Psoas muscle (tissue), 8 donors: ENCODE data around the gene PKD2. TPM values are rescaled to one million over a fixed set of nuclear protein-coding genes. Genes with fewer than 3 reads are reported as not detected.
A peak's percentile ranks its signal among the peaks of the same experiment; 100 is the strongest.
"Not testable (repeated sequence)": the region's sequence is repeated elsewhere in the genome, so short reads cannot be mapped to it uniquely, and the experiment has no call there.

ENCODE experiments used
- ATAC-seq, 4 donors: fragments of 200-7000 bp; cut with Tn5 transposase; one replicate each; pipeline ENCODE4 v1.9.1; 2020; ENCODE audit warnings: moderate library complexity in 3 of 4, mild to moderate bottlenecking in 2 of 4
- DNase-seq, 2 donors: peaks; one replicate each; pipeline ENCODE4 v3.0.0-alpha.2; 2020
- H3K27ac ChIP-seq: fragments of 200-600 bp; one replicate; pipeline ENCODE4 v1.8.0; 2022
- H3K27me3 ChIP-seq, 3 donors: fragments of 200-600 bp in 1 of 3; one replicate each; pipeline versions ENCODE4 v1.6.1 to v1.8.0; 2013 to 2022; ENCODE audit warnings: low read length in 2 of 3, mild to moderate bottlenecking in 2 of 3, moderate library complexity in 1 of 3; ENCODE audit not compliant: insufficient read depth in 3 of 3
- H3K36me3 ChIP-seq, 2 donors: fragments of 200-600 bp in 1 of 2; one replicate each; pipeline versions ENCODE4 v1.6.1 to v1.8.0; 2013 to 2022; ENCODE audit warnings: low read depth in 1 of 2, mild to moderate bottlenecking in 1 of 2, moderate library complexity in 1 of 2; ENCODE audit not compliant: insufficient read depth in 1 of 2
- H3K4me1 ChIP-seq: fragments of 200-600 bp; one replicate; pipeline ENCODE4 v1.8.0; 2022
- H3K4me3 ChIP-seq: fragments of 200-600 bp; one replicate; pipeline ENCODE4 v1.8.0; 2022; ENCODE audit warnings: mild to moderate bottlenecking
- H3K9me3 ChIP-seq: fragments of 200-600 bp; one replicate; pipeline ENCODE4 v1.8.0; 2022
- WGBS, 3 donors: extraction: QIAGEN DNeasy Blood & Tissue Kit; methylation state at CpG; one replicate each; pipeline versions ENCODE4 v1.1.6 to v1.1.7; 2013; 5-methylcytosine and 5-hydroxymethylcytosine counted together
- intact Hi-C, 2 donors: fragments of 100-400 bp; cut with DNase I; formaldehyde crosslinking; loops; one replicate each; pipeline versions ENCODE4 v1.11.0 to v1.14.2; 2022
- polyA plus RNA-seq, 3 donors: library from polyadenylated mRNA; stranded (reverse); fragments of 200-250 nt; gene quantifications; one replicate each; pipeline ENCODE4 v1.2.3, GENCODE V29; 2013
- total RNA-seq, 4 donors: library from RNA; stranded (reverse); fragmentation: NEBNext Ultra II Directional in 2 of 4; extraction: Animal tissue kit (Norgen Biotek cat#: 25700) in 2 of 4; gene quantifications; one replicate each; pipeline versions ENCODE4 v1.2.1 to v1.2.4, GENCODE V29; 2021 to 2023
- TF ChIP-seq, protein P1 (sequence below): fragments of 200-600 bp; IDR thresholded peaks from one replicate; pipeline ENCODE4 v1.8.0; 2022; ENCODE audit warnings: antibody characterized with exemption
- donor health status: healthy with polysubstance abuse.
- donor health status: DM: no; HTN: no; CAD: no; lungs with moderate emphysema.
- donor health status: Bipolar disorder and iron deficiency.
- donor health status: healthy.
- donor health status: DM: yes; HTN: yes; CAD: no.
- donor health status: DM: no; HTN: no; CAD: no.
- donor health status: DM: no; HTN: no; CAD: no.
- donor health status: DM: yes; HTN: yes; CAD: no.

The PKD2 gene
- total and polyA plus RNA-seq, 7 donors = 2.1 to 8.3 (median 2.9) TPM

DNA sequence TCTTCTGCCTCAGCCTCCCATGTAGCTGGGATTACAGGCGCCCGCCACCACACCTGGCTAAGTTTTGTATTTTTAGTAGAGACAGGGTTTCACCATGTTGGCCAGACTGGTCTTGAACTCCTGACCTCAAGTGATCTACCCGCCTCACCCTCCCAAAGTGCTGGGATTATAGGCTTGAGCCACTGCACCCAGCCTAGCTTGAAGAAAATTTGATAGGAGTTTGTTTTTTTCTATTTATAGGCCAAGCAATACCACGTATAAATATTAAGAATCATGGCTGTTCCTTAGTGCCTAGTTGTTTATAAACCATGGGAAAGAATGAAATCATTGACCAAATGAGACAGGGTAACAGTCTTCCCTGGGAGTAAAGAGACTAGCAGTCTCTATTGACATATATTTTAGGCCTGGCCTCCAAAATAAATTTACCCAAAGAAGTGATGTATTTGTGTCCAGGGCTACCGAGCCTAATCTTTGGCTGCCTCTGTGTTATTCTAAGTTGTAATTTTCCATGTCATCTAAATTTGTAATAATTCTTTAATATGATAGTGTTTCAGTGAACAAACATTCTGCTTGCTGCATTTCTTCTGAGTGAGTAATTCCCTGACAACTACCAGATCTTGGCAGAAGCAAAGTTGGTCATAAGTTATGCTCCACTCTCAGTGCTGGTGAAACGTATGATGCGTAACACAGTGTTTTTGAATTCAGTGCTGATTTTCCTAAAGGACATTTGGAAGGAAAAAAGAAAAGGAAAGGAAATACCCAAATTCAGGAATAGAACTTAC lies 10.3 kb downstream of the PKD2 start:
- H3K4me3 ChIP-seq = no peak overlapping the region
- H3K4me1 ChIP-seq = peaks cover 17% of the 10 kb centered on the region
- ATAC-seq = peak; percentile 84 to 95 (median 92)
- peaks cover 0 to 20% of the 10 kb centered on the region in 2 donors for H3K36me3 ChIP-seq
- no peak for DNase-seq
- WGBS, 3 donors = 60 to 69% (median 66%) methylated on average over 7 of the region's 7 CpGs
- intact Hi-C loops = no loop called here
- H3K27me3 ChIP-seq = no peaks in the 10 kb centered on the region
- H3K9me3 ChIP-seq = no peaks in the 10 kb centered on the region
- H3K27ac ChIP-seq = peak overlapping the region; percentile 62
- TF ChIP-seq, protein P1, sequence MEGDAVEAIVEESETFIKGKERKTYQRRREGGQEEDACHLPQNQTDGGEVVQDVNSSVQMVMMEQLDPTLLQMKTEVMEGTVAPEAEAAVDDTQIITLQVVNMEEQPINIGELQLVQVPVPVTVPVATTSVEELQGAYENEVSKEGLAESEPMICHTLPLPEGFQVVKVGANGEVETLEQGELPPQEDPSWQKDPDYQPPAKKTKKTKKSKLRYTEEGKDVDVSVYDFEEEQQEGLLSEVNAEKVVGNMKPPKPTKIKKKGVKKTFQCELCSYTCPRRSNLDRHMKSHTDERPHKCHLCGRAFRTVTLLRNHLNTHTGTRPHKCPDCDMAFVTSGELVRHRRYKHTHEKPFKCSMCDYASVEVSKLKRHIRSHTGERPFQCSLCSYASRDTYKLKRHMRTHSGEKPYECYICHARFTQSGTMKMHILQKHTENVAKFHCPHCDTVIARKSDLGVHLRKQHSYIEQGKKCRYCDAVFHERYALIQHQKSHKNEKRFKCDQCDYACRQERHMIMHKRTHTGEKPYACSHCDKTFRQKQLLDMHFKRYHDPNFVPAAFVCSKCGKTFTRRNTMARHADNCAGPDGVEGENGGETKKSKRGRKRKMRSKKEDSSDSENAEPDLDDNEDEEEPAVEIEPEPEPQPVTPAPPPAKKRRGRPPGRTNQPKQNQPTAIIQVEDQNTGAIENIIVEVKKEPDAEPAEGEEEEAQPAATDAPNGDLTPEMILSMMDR = no peak

DNA sequence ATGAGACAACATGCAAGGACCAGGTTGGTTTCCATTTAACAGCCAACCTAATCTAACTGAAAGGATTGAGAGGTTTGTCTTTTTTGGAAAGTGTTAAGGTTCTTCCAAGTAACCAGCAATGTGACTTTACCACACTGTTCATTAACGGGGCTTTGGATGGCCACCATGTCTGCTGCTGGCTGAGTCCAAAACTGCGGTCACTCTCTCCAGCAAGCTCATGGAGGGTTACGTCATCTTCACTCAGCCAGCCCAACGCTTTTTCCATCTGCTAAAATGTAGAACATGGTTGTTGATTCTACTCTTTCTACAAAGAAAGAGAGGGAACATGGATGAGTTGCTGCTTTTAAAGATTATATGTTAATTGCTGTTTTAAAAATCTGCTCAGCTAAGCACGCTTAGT lies 11.0 kb downstream of the PKD2 start:
- Histone ChIP-seq H3K36me3 (peaks cover 0 to 24% of the 10 kb centered on the region in 2 donors), H3K27me3 (no peaks in the 10 kb centered on the region), H3K9me3 (no peaks in the 10 kb centered on the region), H3K4me3 (peak overlapping the region; percentile 3), H3K27ac (peak overlapping the region; percentile 62), H3K4me1 (peaks cover 14% of the 10 kb centered on the region)
- peak in 3 of 4 donors; percentile 70 to 72 (median 71) for ATAC-seq
- intact Hi-C loops = no loop called here
- TF ChIP-seq, protein P1 = no peak
- peak; percentile 46 to 52 for DNase-seq
- 47 to 68% (median 50%) methylated on average over 5 of the region's 5 CpGs for WGBS, 3 donors

DNA sequence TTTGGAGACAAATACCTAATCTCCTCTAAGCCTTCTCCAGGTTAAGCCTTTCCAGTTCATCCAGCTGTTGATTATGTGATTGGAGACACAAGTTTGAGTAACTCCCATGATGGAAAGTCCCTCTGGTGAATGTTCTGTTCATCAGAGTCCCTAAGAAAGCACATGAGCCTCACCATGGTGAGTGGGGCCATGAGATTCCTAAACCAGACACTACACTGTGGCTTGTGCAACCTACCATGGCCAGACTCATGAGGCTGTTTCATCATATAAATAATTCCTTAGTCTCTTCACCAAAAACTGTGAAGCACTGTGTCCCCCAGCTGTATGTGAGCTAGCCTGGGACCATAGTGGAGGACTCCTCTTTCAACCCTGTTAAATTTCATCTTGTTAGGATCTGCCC lies 14.4 kb downstream of the PKD2 start:
- no peaks in the 10 kb centered on the region for H3K27me3 ChIP-seq
- no peaks in the 10 kb centered on the region for H3K9me3 ChIP-seq
- no peak overlapping the region for H3K4me3 ChIP-seq
- TF ChIP-seq, protein P1 = no peak
- intact Hi-C loops = no loop called here
- no peak for ATAC-seq
- H3K27ac ChIP-seq = no peak overlapping the region
- no peak for DNase-seq
- peaks cover 14% of the 10 kb centered on the region for H3K4me1 ChIP-seq
- H3K36me3 ChIP-seq = peaks cover 0 to 24% of the 10 kb centered on the region in 2 donors

DNA sequence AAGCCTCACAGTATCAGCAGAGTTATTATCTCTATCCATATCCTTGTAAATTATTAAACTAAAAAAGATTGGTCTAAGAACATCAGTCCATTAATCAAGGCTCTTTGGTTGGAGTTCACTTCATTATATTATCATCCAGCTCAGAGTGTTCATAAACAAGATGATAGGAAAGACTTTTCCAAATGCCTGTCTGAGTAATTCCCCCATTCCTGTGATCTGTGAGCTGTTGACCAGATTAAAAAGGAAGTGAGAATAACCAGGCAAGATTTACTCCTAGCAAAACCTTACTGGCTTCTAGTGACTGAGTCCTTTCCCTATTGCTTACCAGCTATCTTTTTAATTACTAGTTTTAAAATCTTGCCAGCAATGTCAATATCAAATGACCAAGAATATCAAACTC lies 14.9 kb downstream of the PKD2 start:
- DNase-seq (no peak), ATAC-seq (no peak)
- H3K27ac ChIP-seq = no peak overlapping the region
- no peak overlapping the region for H3K4me3 ChIP-seq
- peaks cover 0 to 24% of the 10 kb centered on the region in 2 donors for H3K36me3 ChIP-seq
- no peaks in the 10 kb centered on the region for H3K9me3 ChIP-seq
- TF ChIP-seq, protein P1 = no peak
- H3K27me3 ChIP-seq = no peaks in the 10 kb centered on the region
- H3K4me1 ChIP-seq = peaks cover 13% of the 10 kb centered on the region
- intact Hi-C loops = no loop called here

DNA sequence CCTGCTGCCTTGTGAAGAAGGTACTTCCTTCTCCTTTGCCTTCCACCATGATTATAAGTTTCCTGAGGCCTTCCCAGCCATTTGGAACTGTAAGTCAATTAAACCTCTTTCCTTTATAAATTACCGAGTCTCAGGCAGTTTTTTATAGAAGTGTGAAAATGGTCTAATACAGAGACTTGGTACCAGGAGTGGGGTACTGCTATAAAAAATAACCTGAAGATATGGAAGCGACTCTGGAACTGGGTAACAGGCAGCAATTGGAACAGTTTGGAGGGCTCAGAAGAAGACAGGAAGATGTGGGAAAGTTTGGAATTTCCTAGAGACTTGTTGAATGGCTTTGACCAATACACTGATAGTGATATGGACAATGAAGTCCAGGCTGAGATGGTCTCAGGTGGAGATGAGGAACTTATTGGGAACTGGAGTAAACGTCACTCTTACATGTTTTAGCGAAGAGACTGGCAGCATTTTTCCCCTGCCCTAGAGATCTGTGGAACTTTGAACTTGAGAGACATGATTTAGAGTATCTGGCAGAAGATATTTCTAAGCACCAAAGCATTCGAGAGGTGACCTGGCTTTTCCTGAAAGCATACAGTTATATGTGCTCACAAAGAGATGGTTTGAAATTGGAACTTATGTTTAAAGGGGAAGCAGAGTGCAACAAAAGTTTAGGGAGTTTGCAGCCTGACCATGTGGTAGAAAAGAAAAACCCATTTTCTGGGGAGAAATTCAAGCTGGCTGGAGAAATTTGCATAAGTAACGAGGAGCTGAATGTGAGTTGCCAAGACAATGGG lies 18.6 kb downstream of the PKD2 start:
- H3K27me3 ChIP-seq, H3K9me3 ChIP-seq, H3K4me1 ChIP-seq, intact Hi-C loops, ATAC-seq, H3K27ac ChIP-seq, H3K4me3 ChIP-seq, DNase-seq: not testable (repeated sequence)
- 97 to 99% (median 97%) methylated on average over 6 of the region's 6 CpGs for WGBS, 3 donors
- peaks cover 0 to 20% of the 10 kb centered on the region in 2 donors for H3K36me3 ChIP-seq
